Bronchial epithelial cell (primary cell): ENCODE measurements around the gene CELA1. TPM values are rescaled to one million over a fixed set of nuclear protein-coding genes. Genes with fewer than 3 reads are reported as not detected.

Experiments used
- DNase-seq: peaks from one replicate; pipeline ENCODE4 v3.0.0-alpha.2; 2010; ENCODE audit warnings: low read depth
- FAIRE-seq: peaks from 2 replicates; lab custom pipeline; 2011; peaks lifted over from hg19 to GRCh38; lab: Jason Lieb, UNC
- H3K27me3 ChIP-seq: 2 replicates; pipeline ENCODE4 v1.5.1; 2011; ENCODE audit warnings: low read length; ENCODE audit not compliant: control insufficient read depth, insufficient read depth
- H3K36me3 ChIP-seq: 2 replicates; pipeline ENCODE4 v1.5.1; 2011; ENCODE audit warnings: low read length; ENCODE audit not compliant: control insufficient read depth, insufficient read depth
- H3K4me3 ChIP-seq: 2 replicates; pipeline ENCODE4 v1.5.1; 2011; ENCODE audit warnings: mild to moderate bottlenecking, low read depth, low read length, control low read depth
- total RNA-seq: library from RNA; depleted of rRNA; stranded (reverse); fragments of >200 nt; gene quantifications from 2 replicates; pipeline ENCODE4 v1.2.1, GENCODE V29; 2014
- TF ChIP-seq, protein P1 (sequence below): IDR thresholded peaks from 2 replicates; pipeline ENCODE4 v1.5.1; 2011; ENCODE audit warnings: mild to moderate bottlenecking, moderate library complexity, low read length, control low read depth, inconsistent platforms; ENCODE audit not compliant: insufficient read depth, severe bottlenecking

Gene CELA1
- total RNA-seq, 1 donor from 2014 or later, result not detected

DNA sequence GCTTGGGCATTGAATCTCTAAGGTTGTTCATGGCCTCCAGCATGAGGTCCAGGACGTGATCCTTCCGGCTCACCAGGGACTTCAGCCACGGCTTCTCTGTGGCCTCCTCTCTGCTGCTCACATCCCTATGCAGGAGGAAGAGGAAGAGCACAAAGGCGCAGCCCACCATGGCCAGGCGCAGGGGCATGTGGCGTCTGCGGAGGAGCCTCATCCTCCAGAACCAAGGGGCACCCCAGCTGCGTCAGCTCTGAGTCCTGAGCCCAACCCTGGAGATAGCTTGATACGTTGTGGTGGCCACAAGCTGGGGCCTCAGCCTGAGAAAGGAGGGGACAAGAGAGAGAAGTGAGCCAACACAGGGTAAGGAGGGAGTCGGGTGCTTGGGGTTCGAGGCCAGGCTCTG is 33.1 kb upstream of the CELA1 start:
- Histone ChIP-seq H3K4me3 (no peak overlapping the region), H3K36me3 (peaks cover 19% of the 10 kb centered on the region), H3K27me3 (no peaks in the 10 kb centered on the region)
- DNase-seq (no peak), FAIRE-seq (no peak)
- TF ChIP-seq, protein P1, sequence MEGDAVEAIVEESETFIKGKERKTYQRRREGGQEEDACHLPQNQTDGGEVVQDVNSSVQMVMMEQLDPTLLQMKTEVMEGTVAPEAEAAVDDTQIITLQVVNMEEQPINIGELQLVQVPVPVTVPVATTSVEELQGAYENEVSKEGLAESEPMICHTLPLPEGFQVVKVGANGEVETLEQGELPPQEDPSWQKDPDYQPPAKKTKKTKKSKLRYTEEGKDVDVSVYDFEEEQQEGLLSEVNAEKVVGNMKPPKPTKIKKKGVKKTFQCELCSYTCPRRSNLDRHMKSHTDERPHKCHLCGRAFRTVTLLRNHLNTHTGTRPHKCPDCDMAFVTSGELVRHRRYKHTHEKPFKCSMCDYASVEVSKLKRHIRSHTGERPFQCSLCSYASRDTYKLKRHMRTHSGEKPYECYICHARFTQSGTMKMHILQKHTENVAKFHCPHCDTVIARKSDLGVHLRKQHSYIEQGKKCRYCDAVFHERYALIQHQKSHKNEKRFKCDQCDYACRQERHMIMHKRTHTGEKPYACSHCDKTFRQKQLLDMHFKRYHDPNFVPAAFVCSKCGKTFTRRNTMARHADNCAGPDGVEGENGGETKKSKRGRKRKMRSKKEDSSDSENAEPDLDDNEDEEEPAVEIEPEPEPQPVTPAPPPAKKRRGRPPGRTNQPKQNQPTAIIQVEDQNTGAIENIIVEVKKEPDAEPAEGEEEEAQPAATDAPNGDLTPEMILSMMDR, result no peak

DNA sequence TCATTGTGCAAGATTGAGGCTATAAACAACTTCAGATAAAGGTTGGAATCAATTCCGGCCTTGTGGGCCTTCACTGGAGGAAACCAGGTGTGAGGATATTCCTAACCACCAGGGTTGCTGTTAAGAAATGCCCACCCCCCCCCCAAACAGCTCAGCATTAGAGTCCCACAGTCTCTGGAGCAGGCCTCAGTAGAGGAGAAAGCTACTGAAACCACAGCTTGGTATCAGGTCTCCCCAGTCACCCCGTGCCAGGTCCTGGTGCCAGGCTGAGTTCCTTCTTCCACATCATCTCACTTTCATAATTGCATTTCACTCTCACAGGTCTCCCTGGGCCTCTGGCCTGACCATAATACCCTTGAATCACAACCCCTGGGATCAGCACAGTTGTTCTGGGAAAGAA is 32.3 kb upstream of the CELA1 start:
- H3K36me3 ChIP-seq, result peaks cover 21% of the 10 kb centered on the region
- no peak overlapping the region for H3K4me3 ChIP-seq
- no peaks in the 10 kb centered on the region for H3K27me3 ChIP-seq
- TF ChIP-seq, protein P1, result no peak
- no peak for DNase-seq
- FAIRE-seq, result no peak

DNA sequence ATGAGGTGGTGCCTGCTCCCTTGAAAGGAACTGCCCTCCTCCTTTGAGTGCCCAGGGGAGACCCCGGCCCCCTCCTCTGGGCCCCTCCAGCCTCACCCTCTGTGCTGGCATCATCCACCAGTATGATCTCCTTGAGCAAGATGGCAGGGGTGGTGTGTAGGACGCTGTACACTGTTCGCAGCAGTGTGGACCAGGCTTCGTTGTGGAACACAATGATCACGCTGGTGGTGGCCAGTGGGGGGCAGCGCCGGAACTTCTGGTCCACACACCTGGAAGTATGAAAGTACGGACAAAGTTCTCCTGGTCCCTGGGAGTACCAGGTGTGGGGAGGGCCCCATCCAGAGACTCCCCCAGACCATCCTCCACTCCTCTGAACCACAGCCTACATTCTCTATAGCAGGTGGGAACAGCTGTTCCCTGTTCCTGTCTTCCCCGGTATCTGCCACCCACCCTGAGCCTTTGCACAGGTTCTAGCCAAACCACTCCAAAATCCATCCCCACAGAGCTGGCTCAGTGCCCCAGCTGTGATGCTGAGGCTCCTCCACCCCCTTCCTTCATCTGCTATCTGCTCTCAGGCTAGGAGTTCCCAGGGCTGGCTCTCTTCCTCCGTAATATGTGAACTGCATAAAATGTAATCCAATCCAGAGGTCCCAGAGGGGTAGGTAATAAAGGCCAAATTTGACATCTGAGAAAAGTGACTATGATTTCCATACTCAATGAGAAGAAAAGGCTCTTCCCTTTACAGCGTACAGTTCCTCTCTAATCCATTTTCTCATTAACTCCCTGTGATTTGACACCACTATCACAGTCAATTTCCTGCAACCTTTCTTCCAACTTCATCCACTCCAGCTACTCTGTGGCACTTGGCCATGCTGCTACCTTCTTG is 30.9 kb upstream of the CELA1 start:
- no peak for FAIRE-seq
- DNase-seq, result no peak
- H3K36me3 ChIP-seq, result peaks cover 19% of the 10 kb centered on the region
- no peak overlapping the region for H3K4me3 ChIP-seq
- H3K27me3 ChIP-seq, result no peaks in the 10 kb centered on the region
- TF ChIP-seq, protein P1, result no peak

DNA sequence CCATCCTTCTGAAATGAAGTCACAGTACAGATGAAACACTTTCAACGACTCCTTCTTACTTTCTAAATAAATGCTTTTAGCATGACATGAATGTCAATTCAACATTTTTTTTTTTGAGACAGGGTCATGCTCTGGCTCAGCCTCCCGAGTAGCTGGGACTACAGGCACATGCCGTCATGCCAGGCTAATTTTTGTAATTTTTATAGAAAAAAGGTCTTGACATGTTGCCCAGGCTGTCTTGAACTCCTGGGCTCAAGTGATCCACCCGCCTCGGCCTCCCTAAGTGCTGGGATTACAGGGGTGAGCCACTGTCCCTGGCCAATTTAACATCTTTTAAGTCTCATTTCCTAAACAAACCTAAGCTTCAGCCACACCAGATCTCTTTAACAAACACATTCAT is 28.4 kb upstream of the CELA1 start:
- DNase-seq (no peak), FAIRE-seq (no peak)
- H3K4me3 ChIP-seq, result no peak overlapping the region
- H3K27me3 ChIP-seq, result no peaks in the 10 kb centered on the region
- peaks cover 16% of the 10 kb centered on the region for H3K36me3 ChIP-seq
- TF ChIP-seq, protein P1, result no peak

DNA sequence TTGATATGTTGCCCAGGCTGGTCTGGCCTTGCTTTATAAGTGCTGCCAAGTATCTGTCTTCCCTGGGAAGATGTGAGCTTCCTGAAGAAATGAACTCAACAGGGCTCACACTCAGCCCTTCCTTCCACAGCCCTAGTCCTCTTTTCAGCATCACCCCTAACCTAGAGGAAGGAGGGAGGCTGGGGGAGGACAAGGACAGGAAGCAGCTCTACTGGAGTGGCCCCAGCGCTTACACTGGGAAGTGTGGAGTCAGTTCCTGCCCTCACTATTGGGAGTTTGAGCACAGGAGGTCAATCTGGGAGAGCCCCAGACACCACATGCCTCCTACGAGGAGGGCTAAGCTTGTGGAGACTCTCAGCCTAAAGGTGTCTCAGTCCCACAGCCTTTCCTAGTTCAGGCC is 27.9 kb upstream of the CELA1 start:
- TF ChIP-seq, protein P1, result no peak
- Histone ChIP-seq H3K27me3 (no peaks in the 10 kb centered on the region), H3K4me3 (no peak overlapping the region), H3K36me3 (peaks cover 13% of the 10 kb centered on the region)
- FAIRE-seq (no peak), DNase-seq (no peak)
